Suprapubic skin (tissue), 4 donors: Measurements from ENCODE around the gene MLXIPL. TPM values are rescaled to one million over a fixed set of nuclear protein-coding genes. Genes with fewer than 3 reads are reported as not detected.
"Not testable (repeated sequence)": the region's sequence is repeated elsewhere in the genome, so short reads cannot be mapped to it uniquely, and the experiment has no call there.

Experiments
- DNase-seq, 2 donors: peaks; one replicate each; pipeline ENCODE4 v3.0.0-alpha.2; 2019; ENCODE audit warnings: low spot score in 2 of 2
- H3K27ac ChIP-seq: fragments of 200-600 bp; sonication (generic); one replicate; pipeline ENCODE4 v1.5.1; 2019
- H3K27me3 ChIP-seq: fragments of 200-600 bp; sonication (generic); one replicate; pipeline ENCODE4 v1.5.1; 2019
- H3K36me3 ChIP-seq: fragments of 200-600 bp; sonication (generic); one replicate; pipeline ENCODE4 v1.5.1; 2019
- H3K4me1 ChIP-seq: fragments of 200-600 bp; sonication (generic); one replicate; pipeline ENCODE4 v1.5.1; 2019
- H3K4me3 ChIP-seq: fragments of 200-600 bp; sonication (generic); one replicate; pipeline ENCODE4 v1.5.1; 2019; ENCODE audit warnings: mild to moderate bottlenecking
- H3K9me3 ChIP-seq: fragments of 200-600 bp; sonication (generic); one replicate; pipeline ENCODE4 v1.5.1; 2019
- CTCF ChIP-seq, 2 donors: fragments of 200-600 bp in 1 of 2; fragments of 450-650 bp in 1 of 2; sonication (generic) in 1 of 2; IDR thresholded peaks; one replicate each; pipeline ENCODE4 v1.5.1; 2016 to 2019; ENCODE audit warnings: antibody characterized with exemption in 2 of 2, mild to moderate bottlenecking in 1 of 2, moderate library complexity in 1 of 2
- EP300 ChIP-seq: sonication (generic); formaldehyde crosslinking; IDR thresholded peaks from one replicate; pipeline ENCODE4 v1.6.1; 2017; ENCODE audit warnings: antibody characterized with exemption
- POLR2A ChIP-seq, 2 donors: fragments of 450-650 bp; IDR thresholded peaks; one replicate each; pipeline ENCODE4 v1.6.1; 2017; ENCODE audit warnings: antibody characterized with exemption in 2 of 2, mild to moderate bottlenecking in 2 of 2, moderate library complexity in 2 of 2
- POLR2AphosphoS5 ChIP-seq, 3 donors: sonication (generic); formaldehyde crosslinking; IDR thresholded peaks; one replicate each; pipeline ENCODE4 v1.6.1; 2017; ENCODE audit warnings: antibody characterized with exemption in 3 of 3
- WGBS: methylation state at CpG from one replicate; pipeline ENCODE4 v1.1.5; 2018; 5-methylcytosine and 5-hydroxymethylcytosine counted together
- total RNA-seq, 4 donors: library from RNA; depleted of rRNA; stranded (reverse); fragments of >200 nt; gene quantifications; one replicate each; pipeline ENCODE4 v1.1.0, GENCODE V29; 2016

Gene MLXIPL
- total RNA-seq, 4 donors from 2014 or later, result 1.9 to 9.3 (median 2.7) TPM

DNA sequence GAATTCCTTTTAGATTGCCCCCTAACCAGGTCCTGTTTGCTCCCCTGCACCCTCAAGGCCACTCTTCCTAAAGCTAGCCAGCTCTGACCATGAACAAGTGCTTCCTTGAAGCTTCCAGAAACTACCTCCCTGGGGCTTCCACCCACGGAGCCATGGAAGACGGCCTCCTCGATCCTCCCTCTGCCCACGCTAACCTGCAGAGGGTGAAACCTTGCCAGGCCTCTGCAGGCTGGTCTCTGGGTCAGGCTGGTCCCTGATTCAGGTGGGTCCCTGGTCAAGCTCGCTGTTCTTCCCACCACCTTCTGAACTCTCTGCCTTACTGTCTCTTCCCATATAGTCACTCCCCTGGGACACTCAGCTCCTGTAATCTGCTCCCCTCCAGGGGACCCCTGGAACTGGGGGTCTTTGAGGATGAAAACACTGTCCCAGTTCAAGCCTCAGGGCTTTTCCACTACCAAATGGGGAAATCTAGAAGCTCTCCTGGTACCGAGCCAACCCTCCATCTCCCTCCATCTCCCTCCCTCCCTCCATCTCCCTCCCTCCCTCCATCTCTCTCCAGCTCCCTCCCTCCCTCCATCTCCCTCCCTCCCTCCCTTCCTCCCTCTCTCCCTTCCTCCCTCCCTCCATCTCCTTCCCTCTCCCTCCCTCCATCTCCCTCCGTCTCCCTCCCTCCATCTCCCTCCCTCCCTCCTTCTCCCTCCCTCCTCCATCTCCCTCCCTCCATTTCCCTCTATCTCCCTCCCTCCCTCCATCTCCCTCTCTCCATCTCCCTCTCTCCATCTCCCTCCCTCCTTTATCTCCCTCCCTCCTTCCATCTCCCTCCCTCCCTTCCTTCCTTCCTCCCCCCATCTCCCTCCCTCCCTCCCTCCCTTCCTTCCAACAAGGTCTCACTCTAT is 2.9 kb downstream of the MLXIPL start:
- Histone ChIP-seq H3K36me3 (no peaks in the 10 kb centered on the region), H3K27ac (no peak overlapping the region), H3K4me3 (no peak overlapping the region), H3K4me1 (peaks cover 21% of the 10 kb centered on the region), H3K9me3 (no peaks in the 10 kb centered on the region), H3K27me3 (peaks cover 37% of the 10 kb centered on the region)
- no peak for DNase-seq
- TF ChIP-seq POLR2A (IDR thresholded peaks at IDR 0.05), result no peak
- no peak for TF ChIP-seq EP300
- TF ChIP-seq CTCF (IDR thresholded peaks at IDR 0.05), result no peak
- no peak for TF ChIP-seq POLR2AphosphoS5 (IDR thresholded peaks at IDR 0.05)
- 56% methylated on average over 7 of the region's 7 CpGs for WGBS

- not testable (repeated sequence) for H3K4me3 ChIP-seq, H3K27ac ChIP-seq, DNase-seq, H3K36me3 ChIP-seq, H3K9me3 ChIP-seq
- Histone ChIP-seq H3K27me3 (peaks cover 32% of the 10 kb centered on the region), H3K4me1 (peaks cover 18% of the 10 kb centered on the region)
- WGBS, result 91% methylated on average over 11 of the region's 11 CpGs
These were observed 4.9 kb downstream of the MLXIPL start for GRCh38 chr7:73619394-73619793.

GRCh38 chr7:73618538-73618937 is 5.8 kb downstream of the MLXIPL start:
- Histone ChIP-seq H3K27ac (no peak overlapping the region), H3K4me1 (peaks cover 12% of the 10 kb centered on the region), H3K36me3 (no peaks in the 10 kb centered on the region), H3K27me3 (peaks cover 26% of the 10 kb centered on the region), H3K4me3 (no peak overlapping the region), H3K9me3 (no peaks in the 10 kb centered on the region)
- TF ChIP-seq POLR2A (IDR thresholded peaks at IDR 0.05) (no peak), CTCF (IDR thresholded peaks at IDR 0.05) (no peak), POLR2AphosphoS5 (IDR thresholded peaks at IDR 0.05) (no peak), EP300 (no peak)
- 80% methylated on average over 4 of the region's 4 CpGs for WGBS
- DNase-seq, result no peak

- H3K4me3 ChIP-seq, DNase-seq, H3K9me3 ChIP-seq, H3K36me3 ChIP-seq, H3K27ac ChIP-seq: not testable (repeated sequence)
- Histone ChIP-seq H3K4me1 (peaks cover 10% of the 10 kb centered on the region), H3K27me3 (peaks cover 15% of the 10 kb centered on the region)
- WGBS, result 98% methylated on average over 9 of the region's 9 CpGs
These were observed 6.8 kb downstream of the MLXIPL start for GRCh38 chr7:73617520-73617919.

- Histone ChIP-seq H3K4me3 (no peak overlapping the region), H3K4me1 (peaks cover 10% of the 10 kb centered on the region), H3K27me3 (peaks cover 8% of the 10 kb centered on the region), H3K36me3 (no peaks in the 10 kb centered on the region), H3K27ac (no peak overlapping the region), H3K9me3 (no peaks in the 10 kb centered on the region)
- 81% methylated on average over 4 of the region's 4 CpGs for WGBS
- DNase-seq, result no peak
- TF ChIP-seq POLR2AphosphoS5 (IDR thresholded peaks at IDR 0.05), result no peak
- no peak for TF ChIP-seq POLR2A (IDR thresholded peaks at IDR 0.05)
- TF ChIP-seq CTCF (IDR thresholded peaks at IDR 0.05), result no peak
- no peak for TF ChIP-seq EP300
These were observed 8.4 kb downstream of the MLXIPL start for GRCh38 chr7:73615886-73616285.

DNA sequence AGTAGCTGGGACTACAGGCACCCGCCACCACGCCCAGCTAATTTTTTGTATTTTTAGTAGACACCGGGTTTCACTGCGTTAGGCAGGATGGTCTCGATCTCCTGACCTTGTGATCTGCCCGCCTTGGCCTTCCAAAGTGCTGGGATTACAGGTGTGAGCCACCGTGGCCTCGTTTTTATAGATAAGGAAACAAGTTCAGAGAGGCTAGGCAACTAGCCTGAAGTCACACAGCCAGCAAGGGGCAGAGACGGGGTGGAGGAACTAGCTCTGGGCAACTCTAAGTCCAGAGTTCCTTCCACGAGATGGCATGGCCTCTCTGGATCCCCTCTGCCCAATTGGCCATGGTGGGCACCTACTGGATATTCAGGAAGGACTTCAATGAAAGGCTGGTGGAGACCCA is 9.4 kb downstream of the MLXIPL start:
- WGBS, result 65% methylated on average over 5 of the region's 10 CpGs
- H3K4me1 ChIP-seq, result peaks cover 10% of the 10 kb centered on the region
- not testable (repeated sequence) for H3K36me3 ChIP-seq, H3K4me3 ChIP-seq, H3K27ac ChIP-seq, DNase-seq, H3K27me3 ChIP-seq, H3K9me3 ChIP-seq
